Measurements from ENCODE around the gene KRT71.

KRT71 gene

GRCh38 chr12:52497975-52498374 is 55.0 kb downstream of the KRT71 start:
- DNase-seq (ENCODE audit: low read depth), result no peak

- peak; percentile 76 for DNase-seq (ENCODE audit: low read depth)
These were observed 56.3 kb downstream of the KRT71 start for GRCh38 chr12:52496590-52497071.

- no peak for DNase-seq (ENCODE audit: low read depth)
These were observed 56.9 kb downstream of the KRT71 start for GRCh38 chr12:52496054-52496453.

GRCh38 chr12:52495389-52495788 is 57.6 kb downstream of the KRT71 start:
- no peak for DNase-seq (ENCODE audit: low read depth)

DNA sequence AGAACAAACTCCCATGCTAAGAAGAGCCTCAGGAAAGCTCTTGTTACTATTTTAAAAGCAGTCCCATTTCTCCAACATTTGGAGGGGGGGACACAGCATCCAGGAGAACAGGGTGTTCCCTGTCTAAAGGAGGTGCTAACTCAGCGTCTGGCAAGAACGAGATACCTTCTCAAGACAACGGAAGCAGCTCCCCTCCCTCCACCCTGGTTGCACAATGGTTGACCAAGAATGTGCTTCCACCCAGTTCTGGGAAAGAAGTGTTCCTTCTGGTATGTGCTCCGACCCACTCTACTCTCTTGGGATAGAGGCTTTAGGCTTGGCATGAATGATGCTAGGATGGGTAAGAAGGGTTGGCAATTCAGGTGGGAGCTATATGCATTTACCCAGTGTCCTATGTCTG is 58.4 kb downstream of the KRT71 start:
- peak; percentile 18 for DNase-seq (ENCODE audit: low read depth)

- no peak for DNase-seq (ENCODE audit: low read depth)
These were observed 58.8 kb downstream of the KRT71 start for GRCh38 chr12:52494100-52494499.

All from ELR (cell line).